Aorta (tissue), 5 donors: Measurements from ENCODE around the gene MED13L. TPM values are rescaled to one million over a fixed set of nuclear protein-coding genes. Genes with fewer than 3 reads are reported as not detected.

Source experiments
- ATAC-seq: fragments of 200-7000 bp; cut with Tn5 transposase; one replicate; pipeline ENCODE4 v1.9.1; 2022; ENCODE audit warnings: moderate library complexity; ENCODE audit not compliant: low FRiP score
- DNase-seq, 2 donors: peaks; one replicate each; pipeline ENCODE4 v3.0.0-alpha.2; 2020
- H3K27ac ChIP-seq, 2 donors: one replicate each; pipeline ENCODE4 v1.5.1; 2013; ENCODE audit warnings: low read length in 2 of 2, mild to moderate bottlenecking in 2 of 2, moderate library complexity in 2 of 2, control low read depth in 1 of 2, inconsistent platforms in 1 of 2, low read depth in 1 of 2
- H3K27me3 ChIP-seq, 2 donors: one replicate each; pipeline ENCODE4 v1.6.1; 2013; ENCODE audit warnings: control low read depth in 1 of 2, low read length in 1 of 2, mild to moderate bottlenecking in 1 of 2, moderate library complexity in 1 of 2; ENCODE audit not compliant: insufficient read depth in 2 of 2, control insufficient read depth in 1 of 2
- H3K36me3 ChIP-seq, 2 donors: one replicate each; pipeline ENCODE4 v1.6.1; 2013; ENCODE audit warnings: control low read depth in 1 of 2, low read length in 1 of 2, mild to moderate bottlenecking in 1 of 2; ENCODE audit not compliant: insufficient read depth in 2 of 2, control insufficient read depth in 1 of 2
- H3K4me1 ChIP-seq, 2 donors: one replicate each; pipeline ENCODE4 v1.6.1; 2013; ENCODE audit warnings: low read length in 2 of 2, control low read depth in 1 of 2, mild to moderate bottlenecking in 1 of 2, moderate library complexity in 1 of 2; ENCODE audit not compliant: insufficient read depth in 2 of 2, control insufficient read depth in 1 of 2
- H3K4me3 ChIP-seq, 2 donors: one replicate each; pipeline ENCODE4 v1.5.1; 2013; ENCODE audit warnings: low read length in 2 of 2, control low read depth in 1 of 2, mild to moderate bottlenecking in 1 of 2
- H3K9me3 ChIP-seq: one replicate; pipeline ENCODE4 v1.6.1; 2013; ENCODE audit warnings: mild to moderate bottlenecking, low read length; ENCODE audit not compliant: control insufficient read depth
- WGBS, 2 donors: extraction: QIAGEN DNeasy Blood & Tissue Kit; methylation state at CpG; one replicate each; pipeline ENCODE4 v1.1.7; 2013; 5-methylcytosine and 5-hydroxymethylcytosine counted together
- intact Hi-C, 2 donors: fragments of 100-400 bp; cut with DNase I; formaldehyde crosslinking; loops; one replicate each; pipeline versions ENCODE4 v1.14.2 to v1.15.0; 2022
- polyA plus RNA-seq, 2 donors: library from polyadenylated mRNA; stranded (reverse); fragments of 200-250 nt; gene quantifications; one replicate each; pipeline ENCODE4 v1.2.3, GENCODE V29; 2013
- total RNA-seq, 2 donors: library from RNA; stranded (reverse); fragmentation: NEBNext Ultra II Directional; extraction: Animal tissue kit (Norgen Biotek cat#: 25700); gene quantifications; one replicate each; pipeline ENCODE4 v1.2.1, GENCODE V29; 2021
- donor health status: healthy with polysubstance abuse.
- donor health status: Bipolar disorder and iron deficiency.
- donor health status: DM: no; HTN: no; CAD: no.
- donor health status: DM: no; HTN: no; CAD: no.
- donor health status: DM: yes; HTN: yes; CAD: no.

The MED13L gene
- total and polyA plus RNA-seq, 4 donors: 16.7 to 215 (median 114) TPM

DNA sequence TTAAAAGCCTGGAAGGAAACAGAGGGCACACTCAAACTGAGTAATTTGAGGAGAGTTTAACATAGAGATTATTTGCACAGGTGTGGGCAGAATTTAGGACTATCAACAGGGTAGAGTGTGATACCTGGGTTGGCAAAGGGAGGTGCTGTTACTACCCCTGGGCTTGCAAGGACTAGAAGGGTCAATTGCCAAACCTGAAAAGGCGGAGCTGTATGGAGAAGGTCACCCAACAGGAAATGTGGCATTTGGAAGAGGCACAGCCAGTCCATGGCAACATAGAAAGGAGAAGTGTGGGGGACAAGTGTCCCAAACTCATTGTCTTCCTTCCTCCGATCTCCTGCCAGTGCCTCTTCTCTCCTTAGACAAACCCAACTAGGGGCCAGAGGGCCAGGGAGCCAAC is 21.6 kb upstream of the MED13L start:
- ATAC-seq (no peak), DNase-seq (no peak)
- Histone ChIP-seq H3K4me3 (no peak overlapping the region), H3K4me1 (peaks cover 4 to 5% of the 10 kb centered on the region in 2 donors), H3K36me3 (no peaks in the 10 kb centered on the region), H3K9me3 (no peaks in the 10 kb centered on the region), H3K27me3 (no peaks in the 10 kb centered on the region), H3K27ac (peak overlapping the region in 1 of 2 donors; percentile 93)
- intact Hi-C loops: no loop called here
- 74 to 80% methylated on average over 2 of the region's 2 CpGs for WGBS, 2 donors

- Histone ChIP-seq H3K4me3 (no peak overlapping the region), H3K27ac (no peak overlapping the region), H3K27me3 (no peaks in the 10 kb centered on the region), H3K9me3 (no peaks in the 10 kb centered on the region), H3K36me3 (no peaks in the 10 kb centered on the region), H3K4me1 (peaks cover 4 to 5% of the 10 kb centered on the region in 2 donors)
- intact Hi-C loops: no loop called here
- ATAC-seq: no peak
- WGBS, 2 donors: 93 to 96% methylated on average over 2 of the region's 2 CpGs
- no peak for DNase-seq
Observed at GRCh38 chr12:116298578-116298977, 21.1 kb upstream of the MED13L start.

DNA sequence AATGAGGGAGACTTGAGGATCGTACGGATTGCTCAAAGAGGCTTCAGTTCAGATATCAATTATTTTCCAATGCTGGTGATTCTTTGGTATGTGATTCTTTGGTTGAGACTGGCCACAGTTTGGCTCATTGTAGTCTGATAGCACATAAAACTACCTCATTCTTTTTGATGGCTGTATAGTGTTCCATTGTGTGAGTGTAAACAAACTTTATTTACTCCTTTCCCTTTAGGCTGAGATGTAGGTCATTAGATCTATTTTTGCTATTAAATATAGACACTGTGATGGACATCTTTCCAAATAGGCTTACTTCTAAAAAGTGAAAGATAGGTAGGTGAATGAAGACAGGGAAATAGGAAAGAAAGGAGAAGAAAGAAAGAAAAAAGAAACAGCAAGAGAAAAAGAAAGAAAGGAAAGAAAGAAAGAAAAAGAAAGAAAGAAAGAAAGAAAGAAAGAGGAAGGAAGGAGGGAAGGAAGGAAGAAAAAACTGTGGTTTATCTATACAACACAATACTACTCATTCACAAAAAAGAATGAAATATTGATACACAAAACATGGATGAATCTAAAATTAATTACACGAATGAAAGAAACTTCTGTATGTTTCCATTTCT is 19.8 kb upstream of the MED13L start:
- Histone ChIP-seq H3K27ac (no peak overlapping the region), H3K36me3 (no peaks in the 10 kb centered on the region), H3K4me3 (no peak overlapping the region), H3K4me1 (peaks cover 4 to 5% of the 10 kb centered on the region in 2 donors), H3K9me3 (no peaks in the 10 kb centered on the region), H3K27me3 (no peaks in the 10 kb centered on the region)
- 94 to 96% methylated on average over 3 of the region's 3 CpGs for WGBS, 2 donors
- ATAC-seq: no peak
- DNase-seq: no peak
- intact Hi-C loops: no loop called here

- Histone ChIP-seq H3K27me3 (no peaks in the 10 kb centered on the region), H3K27ac (no peak overlapping the region), H3K36me3 (no peaks in the 10 kb centered on the region), H3K4me3 (no peak overlapping the region), H3K4me1 (peaks cover 4 to 5% of the 10 kb centered on the region in 2 donors), H3K9me3 (no peaks in the 10 kb centered on the region)
- ATAC-seq: no peak
- intact Hi-C loops: no loop called here
- DNase-seq: no peak
- WGBS, 2 donors: 58 to 68% methylated on average over 4 of the region's 4 CpGs
Observed at GRCh38 chr12:116295327-116296263, 18.1 kb upstream of the MED13L start.

DNA sequence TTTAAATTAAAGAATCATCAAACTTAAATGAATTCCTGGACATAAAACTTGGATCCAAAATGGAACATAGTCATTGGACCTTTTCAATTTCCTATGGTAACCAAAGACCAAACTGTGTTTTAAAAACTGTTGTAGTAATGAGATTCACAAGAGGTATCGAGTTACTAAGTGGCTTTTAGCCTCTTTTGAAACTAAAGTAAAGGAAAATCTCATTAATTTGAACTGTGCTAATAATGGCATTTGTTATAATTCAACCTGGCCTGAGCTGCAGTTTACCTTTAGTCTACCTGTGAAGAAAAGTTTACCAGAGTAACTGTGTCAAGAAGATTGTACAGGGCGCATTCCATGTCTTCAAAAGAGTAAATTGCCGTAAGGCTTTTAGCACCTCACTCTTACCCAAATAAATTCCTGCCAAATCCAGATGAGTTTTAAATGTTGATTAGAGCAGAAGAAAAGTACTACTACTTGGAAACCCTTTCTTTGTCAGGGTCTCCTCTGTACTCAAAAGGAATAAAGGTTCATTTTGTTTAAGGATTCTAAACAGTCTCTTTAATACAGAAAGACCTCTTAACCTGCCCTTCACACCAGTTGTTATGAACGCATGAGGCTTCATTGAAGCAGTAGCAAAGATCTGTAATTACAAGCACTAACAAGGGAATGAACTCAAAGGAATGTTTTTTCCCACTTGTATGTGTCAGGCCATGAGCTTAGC is 17.1 kb upstream of the MED13L start:
- DNase-seq (no peak), ATAC-seq (no peak)
- intact Hi-C loops: no loop called here
- H3K27me3 ChIP-seq: no peaks in the 10 kb centered on the region
- no peak overlapping the region for H3K4me3 ChIP-seq
- peaks cover 0 to 4% of the 10 kb centered on the region in 2 donors for H3K4me1 ChIP-seq
- no peaks in the 10 kb centered on the region for H3K9me3 ChIP-seq
- H3K36me3 ChIP-seq: no peaks in the 10 kb centered on the region
- 88 to 92% methylated on average over 4 of the region's 4 CpGs for WGBS, 2 donors
- no peak overlapping the region for H3K27ac ChIP-seq

DNA sequence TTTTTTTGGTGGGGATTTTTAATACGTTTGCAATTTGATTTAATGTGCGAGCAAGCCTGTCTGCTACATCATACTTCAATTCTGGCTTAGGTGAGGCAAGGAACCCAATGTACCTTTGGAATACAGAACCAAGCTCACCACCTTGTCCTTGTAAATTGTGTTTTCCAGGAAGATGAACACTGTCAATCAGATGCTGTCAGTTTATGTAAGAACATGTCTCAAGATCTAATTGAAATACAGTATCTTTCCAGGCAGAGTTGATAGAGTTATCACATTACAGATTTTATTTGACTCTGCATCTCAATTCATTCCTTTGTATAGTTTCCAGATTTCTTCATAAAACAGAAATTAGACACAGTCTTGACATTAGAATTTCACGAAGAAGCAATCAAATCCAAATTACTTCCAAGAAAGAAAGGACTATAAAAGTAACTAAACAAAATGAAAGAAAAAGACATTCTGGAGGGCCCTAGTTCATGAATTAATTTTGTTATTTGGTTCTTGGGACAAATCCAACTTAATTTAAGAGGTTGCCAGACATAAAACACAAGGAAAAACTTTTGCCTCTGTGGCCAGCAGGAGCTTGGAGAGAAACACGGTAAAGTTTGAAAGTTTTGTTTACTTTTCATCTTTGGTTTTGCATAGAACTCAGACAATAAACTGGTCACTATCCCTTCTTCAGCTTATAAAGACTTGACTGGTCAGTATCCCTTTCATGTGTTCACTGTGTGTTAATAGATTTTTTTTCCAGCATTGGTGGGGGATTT is 16.4 kb upstream of the MED13L start:
- ATAC-seq (no peak), DNase-seq (no peak)
- Histone ChIP-seq H3K27ac (no peak overlapping the region), H3K9me3 (no peaks in the 10 kb centered on the region), H3K4me3 (no peak overlapping the region), H3K4me1 (no peaks in the 10 kb centered on the region), H3K27me3 (no peaks in the 10 kb centered on the region), H3K36me3 (no peaks in the 10 kb centered on the region)
- 46 to 48% methylated on average over 4 of the region's 4 CpGs for WGBS, 2 donors
- intact Hi-C loops: no loop called here

DNA sequence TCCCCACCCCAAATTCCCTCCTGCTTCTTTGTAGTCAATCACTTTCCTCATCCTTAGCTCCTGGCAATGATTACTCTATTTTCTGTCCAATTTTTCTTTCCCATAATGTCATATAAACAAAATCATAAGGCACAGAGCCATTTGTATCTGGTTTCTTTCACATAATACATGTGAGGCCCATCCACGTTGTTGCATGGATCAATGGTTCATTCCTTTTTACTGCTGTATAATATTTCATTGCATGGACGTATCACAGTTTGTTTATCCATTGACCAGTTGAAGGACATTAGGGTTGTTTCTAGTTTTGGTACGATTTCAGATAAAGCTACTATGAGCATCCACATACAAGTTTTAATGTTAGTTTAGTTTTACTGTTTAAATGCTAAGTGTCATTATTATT is 13.7 kb upstream of the MED13L start:
- 73 to 80% methylated on average over 3 of the region's 3 CpGs for WGBS, 2 donors
- Histone ChIP-seq H3K4me3 (no peak overlapping the region), H3K9me3 (no peaks in the 10 kb centered on the region), H3K4me1 (no peaks in the 10 kb centered on the region), H3K27me3 (no peaks in the 10 kb centered on the region), H3K27ac (no peak overlapping the region), H3K36me3 (no peaks in the 10 kb centered on the region)
- intact Hi-C loops: no loop called here
- DNase-seq: no peak
- no peak for ATAC-seq

DNA sequence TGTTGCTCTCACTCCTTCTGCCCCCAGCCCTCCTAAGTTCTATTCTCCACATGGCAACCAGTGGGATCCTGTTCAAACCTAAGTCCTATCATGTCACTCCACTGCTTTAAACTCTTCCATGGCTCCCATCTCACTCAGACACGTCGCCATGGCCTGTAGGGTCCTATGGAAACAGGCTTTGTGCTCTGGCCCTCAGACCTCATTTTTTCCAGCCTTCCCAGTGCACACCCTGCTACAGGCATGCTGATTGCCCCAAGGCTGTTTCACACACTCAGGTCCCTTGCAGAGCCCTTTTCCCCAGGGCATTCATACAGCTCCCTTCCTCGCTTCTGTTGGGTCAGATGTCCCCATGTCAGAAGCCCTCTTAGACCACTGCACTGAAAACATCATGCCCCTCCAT is 11.2 kb upstream of the MED13L start:
- Histone ChIP-seq H3K27me3 (no peaks in the 10 kb centered on the region), H3K27ac (no peak overlapping the region), H3K9me3 (no peaks in the 10 kb centered on the region), H3K36me3 (no peaks in the 10 kb centered on the region), H3K4me3 (no peak overlapping the region), H3K4me1 (no peaks in the 10 kb centered on the region)
- intact Hi-C loops: no loop called here
- DNase-seq (no peak), ATAC-seq (no peak)
- WGBS, 2 donors: 95% methylated on average over 3 of the region's 3 CpGs
